AG04450 (cell line): Measurements from ENCODE around the gene ZG16. TPM values are rescaled to one million over a fixed set of nuclear protein-coding genes. Genes with fewer than 3 reads are reported as not detected.
"Not testable (repeated sequence)": the region's sequence is repeated elsewhere in the genome, so short reads cannot be mapped to it uniquely, and the experiment has no call there.

Experiments
- CTCF ChIA-PET: fragments of 300-600, 350-600 bp; formaldehyde crosslinking; extraction: SDS; loops from one replicate; lab custom pipeline; 2022; ENCODE audit warnings: antibody characterized with exemption, inconsistent platforms; lab: Charles Lee
- POLR2A ChIA-PET: fragments of 350-600 bp; formaldehyde crosslinking; extraction: SDS; loops from one replicate; lab custom pipeline; 2021; ENCODE audit warnings: antibody characterized with exemption, inconsistent platforms; lab: Yijun Ruan, JAX
- DNase-seq: peaks from one replicate; pipeline ENCODE4 v3.0.0-alpha.2; 2011; ENCODE audit warnings: low read depth, low spot score
- H3K27ac ChIP-seq: one replicate; pipeline ENCODE4 v1.5.1; 2012; ENCODE audit warnings: low read depth, low read length, control low read depth
- H3K27me3 ChIP-seq: one replicate; pipeline ENCODE4 v1.6.0; 2012; ENCODE audit warnings: low read length; ENCODE audit not compliant: control insufficient read depth, insufficient read depth
- H3K4me3 ChIP-seq: 2 replicates; pipeline ENCODE4 v1.5.1; 2011; ENCODE audit warnings: mild to moderate bottlenecking, low read depth, low read length, control low read depth
- H3K9me3 ChIP-seq: 2 replicates; pipeline ENCODE4 v1.5.1; 2012; ENCODE audit warnings: low read length; ENCODE audit not compliant: control insufficient read depth, insufficient read depth
- polyA plus RNA-seq: library from polyadenylated mRNA; depleted of rRNA; stranded (reverse); fragments of >200 nt; gene quantifications from 2 replicates; pipeline ENCODE4 v1.2.3, GENCODE V29; 2011
- TF ChIP-seq, protein P1 (sequence below): IDR thresholded peaks from 2 replicates; pipeline ENCODE4 v1.5.1; 2011; ENCODE audit warnings: low read depth, low read length, control low read depth, inconsistent platforms

Gene ZG16
- polyA plus RNA-seq, 1 experiment: not detected

DNA sequence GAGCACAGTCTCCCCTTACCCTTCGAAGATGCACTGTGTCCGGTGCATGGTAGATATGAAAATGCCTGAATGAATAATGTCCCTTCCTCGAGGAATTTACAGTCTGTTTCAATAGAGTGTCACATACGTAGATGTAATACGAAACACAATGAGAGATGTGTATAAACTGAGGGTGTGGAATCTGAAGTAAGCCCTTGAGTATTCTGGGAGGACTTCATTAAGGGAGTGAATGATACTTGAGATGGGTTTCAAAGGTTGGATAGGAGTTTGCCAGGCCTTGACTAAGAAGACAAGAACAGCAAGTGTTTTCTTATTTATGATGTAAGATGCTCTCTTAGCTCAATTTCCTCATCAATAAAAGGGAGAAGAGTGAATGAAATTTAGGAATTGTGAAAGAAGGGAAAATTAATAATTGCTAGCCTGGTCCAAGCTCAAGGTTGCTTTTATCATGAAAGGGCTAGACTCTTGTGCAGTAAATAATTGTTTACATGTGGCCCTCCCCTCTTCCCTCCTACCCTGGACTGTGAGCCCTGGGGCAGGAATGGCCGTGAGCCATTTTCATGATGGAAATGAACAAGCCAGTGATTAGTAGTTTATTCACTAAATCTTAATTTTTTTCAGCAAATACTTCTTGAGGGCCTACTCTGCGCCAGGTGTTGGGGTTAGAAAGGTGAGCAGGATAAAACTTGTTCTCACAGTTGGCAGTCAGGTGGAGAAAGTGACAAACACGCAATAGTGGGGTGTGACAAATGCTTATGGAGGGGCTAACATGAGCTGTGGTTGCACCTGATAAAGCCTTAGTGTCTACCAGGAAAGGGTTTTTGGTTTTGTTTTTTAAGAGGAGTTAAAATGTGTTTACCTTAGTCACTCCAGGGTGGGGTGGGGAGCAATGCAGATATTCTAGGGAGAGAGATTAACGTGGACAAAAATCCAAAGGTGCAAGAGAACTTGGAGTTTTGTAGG lies 14.1 kb downstream of the ZG16 start:
- POLR2A ChIA-PET: no interaction called here
- TF ChIP-seq, protein P1, sequence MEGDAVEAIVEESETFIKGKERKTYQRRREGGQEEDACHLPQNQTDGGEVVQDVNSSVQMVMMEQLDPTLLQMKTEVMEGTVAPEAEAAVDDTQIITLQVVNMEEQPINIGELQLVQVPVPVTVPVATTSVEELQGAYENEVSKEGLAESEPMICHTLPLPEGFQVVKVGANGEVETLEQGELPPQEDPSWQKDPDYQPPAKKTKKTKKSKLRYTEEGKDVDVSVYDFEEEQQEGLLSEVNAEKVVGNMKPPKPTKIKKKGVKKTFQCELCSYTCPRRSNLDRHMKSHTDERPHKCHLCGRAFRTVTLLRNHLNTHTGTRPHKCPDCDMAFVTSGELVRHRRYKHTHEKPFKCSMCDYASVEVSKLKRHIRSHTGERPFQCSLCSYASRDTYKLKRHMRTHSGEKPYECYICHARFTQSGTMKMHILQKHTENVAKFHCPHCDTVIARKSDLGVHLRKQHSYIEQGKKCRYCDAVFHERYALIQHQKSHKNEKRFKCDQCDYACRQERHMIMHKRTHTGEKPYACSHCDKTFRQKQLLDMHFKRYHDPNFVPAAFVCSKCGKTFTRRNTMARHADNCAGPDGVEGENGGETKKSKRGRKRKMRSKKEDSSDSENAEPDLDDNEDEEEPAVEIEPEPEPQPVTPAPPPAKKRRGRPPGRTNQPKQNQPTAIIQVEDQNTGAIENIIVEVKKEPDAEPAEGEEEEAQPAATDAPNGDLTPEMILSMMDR: no peak
- no peaks in the 10 kb centered on the region for H3K27me3 ChIP-seq
- no peaks in the 10 kb centered on the region; the same call in 1 of the 2 replicates for H3K9me3 ChIP-seq
- DNase-seq: no peak
- H3K4me3 ChIP-seq: peak overlapping the region; percentile 88
- no peak overlapping the region for H3K27ac ChIP-seq
- CTCF ChIA-PET: interaction anchor here (1.2 kb wide), 1 partner anchor 57 kb away, joined by 5 read pairs; no protein-coding TSS in a partner anchor

DNA sequence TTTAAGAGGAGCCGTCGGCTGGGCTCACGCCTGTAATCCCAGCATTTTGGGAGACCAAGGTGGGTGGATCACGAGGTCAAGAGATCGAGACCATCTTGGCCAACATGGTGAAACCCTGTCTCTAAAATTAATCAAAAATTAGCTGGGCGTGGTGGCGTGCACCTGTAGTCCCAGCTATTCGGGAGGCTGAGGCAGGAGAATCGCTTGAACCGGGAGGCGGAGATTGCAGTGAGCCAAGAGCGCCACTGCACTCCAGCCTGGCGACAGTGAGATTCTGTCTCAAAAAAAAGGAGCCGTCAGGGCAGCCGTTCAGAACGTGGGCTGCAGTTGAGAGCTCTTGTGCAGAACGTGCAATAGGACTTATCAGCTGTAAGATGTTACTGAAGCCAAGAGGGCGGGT lies 15.1 kb downstream of the ZG16 start:
- CTCF ChIA-PET: interaction anchor here (1.2 to 1.5 kb wide), 2 partner anchors 8 to 56 kb away, joined by 5 to 9 read pairs; no protein-coding TSS in a partner anchor
- H3K4me3 ChIP-seq, H3K27ac ChIP-seq, DNase-seq, POLR2A ChIA-PET, H3K9me3 ChIP-seq, H3K27me3 ChIP-seq: not testable (repeated sequence)

DNA sequence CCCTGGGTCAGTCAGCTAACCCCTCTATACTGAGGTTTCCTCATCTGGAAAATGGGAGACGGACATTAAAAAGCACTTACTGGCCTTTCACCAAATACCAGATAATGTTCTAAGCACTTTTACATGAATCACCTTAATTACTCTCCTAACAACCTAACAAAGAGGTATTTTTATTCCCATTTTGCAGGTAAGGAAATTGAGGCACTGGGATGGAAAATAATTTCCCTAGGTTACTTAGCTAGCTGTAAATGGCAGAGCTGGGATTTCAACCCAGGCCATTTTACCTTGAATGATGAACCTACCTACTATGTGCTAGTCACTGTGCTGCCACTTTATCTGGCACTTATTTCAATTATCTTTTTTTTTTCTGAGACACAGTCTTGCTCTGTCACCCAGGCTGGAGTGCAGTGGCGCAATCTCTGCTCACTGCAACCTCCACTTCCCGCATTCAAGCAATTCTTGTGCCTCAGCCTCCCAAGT lies 16.2 kb downstream of the ZG16 start:
- CTCF ChIA-PET: interaction anchor here (1.5 kb wide), 1 partner anchor 10 kb away, joined by 9 read pairs; no protein-coding TSS in a partner anchor

DNA sequence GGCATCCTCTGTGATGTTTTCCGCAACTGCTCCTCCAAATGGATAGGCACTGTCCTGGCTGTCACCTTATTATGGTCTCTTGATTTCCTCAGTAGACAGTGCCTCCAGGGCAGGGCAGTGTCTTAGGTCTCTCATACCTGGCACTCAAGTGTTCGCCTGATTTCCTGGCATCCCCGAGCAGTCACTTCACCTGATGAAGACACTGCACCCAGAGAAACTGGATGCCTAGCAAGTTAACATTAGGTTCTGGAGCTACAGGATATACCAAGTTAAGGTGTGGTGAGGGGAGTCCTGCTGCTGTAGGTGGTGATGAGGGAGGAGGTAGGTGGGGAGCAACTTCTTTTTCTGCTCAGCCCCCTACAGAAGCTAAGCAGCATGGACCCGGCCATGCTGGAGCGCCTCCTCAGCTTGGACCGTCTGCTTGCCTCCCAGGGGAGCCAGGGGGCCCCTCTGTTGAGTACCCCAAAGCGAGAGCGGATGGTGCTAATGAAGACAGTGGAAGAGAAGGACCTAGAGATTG lies 24.4 kb downstream of the ZG16 start:
- no peak for DNase-seq
- H3K9me3 ChIP-seq: no peaks in the 10 kb centered on the region
- H3K27ac ChIP-seq: no peak overlapping the region
- POLR2A ChIA-PET: no interaction called here
- H3K4me3 ChIP-seq: no peak overlapping the region
- TF ChIP-seq, protein P1: no peak
- CTCF ChIA-PET: interaction anchor here (0.7 kb wide), 1 partner anchor 18 kb away, joined by 3 read pairs; no protein-coding TSS in a partner anchor
- H3K27me3 ChIP-seq: no peaks in the 10 kb centered on the region

More for the DNA sequence above, 16.2 kb downstream of the ZG16 start:
- no peaks in the 10 kb centered on the region; the same call in 1 of the 2 replicates for H3K9me3 ChIP-seq
- no peaks in the 10 kb centered on the region for H3K27me3 ChIP-seq
- H3K27ac ChIP-seq: no peak overlapping the region
- POLR2A ChIA-PET: no interaction called here
- H3K4me3 ChIP-seq: no peak overlapping the region
- TF ChIP-seq, protein P1: no peak
- no peak for DNase-seq

DNA sequence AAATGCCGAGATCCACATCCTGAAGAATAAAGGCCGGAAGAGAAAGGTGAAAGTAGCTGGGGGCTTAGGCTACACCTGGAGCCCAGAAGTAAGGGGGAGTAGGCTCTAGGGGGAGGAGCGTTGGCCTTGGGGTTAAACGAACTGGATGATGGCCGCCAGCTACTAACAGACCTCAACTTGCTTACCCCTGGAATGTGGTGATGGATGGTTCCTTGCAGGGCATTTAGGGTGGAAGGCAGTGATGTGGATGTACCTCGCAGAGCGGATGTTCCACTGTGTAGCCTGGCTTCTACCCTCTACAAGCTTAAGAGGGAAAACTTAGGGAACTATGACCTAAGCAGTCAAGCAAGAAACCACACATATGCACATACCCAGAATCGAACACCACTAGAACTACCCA lies 26.0 kb downstream of the ZG16 start:
- H3K27me3 ChIP-seq: no peaks in the 10 kb centered on the region
- ChIA-PET CTCF (interaction anchor here (0.8 to 1.8 kb wide), 4 partner anchors 14 to 102 kb away, joined by 3 to 8 read pairs (median 4); partner anchors contain the start of gene KIF22), POLR2A (interaction anchor here (0.6 to 0.8 kb wide), 3 partner anchors 18 to 166 kb away, joined by 5 to 6 read pairs (median 6); no protein-coding TSS in a partner anchor)
- TF ChIP-seq, protein P1: no peak
- H3K4me3 ChIP-seq: no peak overlapping the region
- H3K9me3 ChIP-seq: no peaks in the 10 kb centered on the region
- H3K27ac ChIP-seq: no peak overlapping the region
- DNase-seq: no peak
